Kidney (tissue), 14 donors: ENCODE data around the gene JAM3. TPM values are rescaled to one million over a fixed set of nuclear protein-coding genes. Genes with fewer than 3 reads are reported as not detected.

Experiments used
- DNase-seq, 5 donors: peaks; one replicate each; pipeline ENCODE4 v3.0.0-alpha.2; 2013 to 2020
- FAIRE-seq: peaks from 2 replicates; lab custom pipeline; 2012; peaks lifted over from hg19 to GRCh38; lab: Jason Lieb, UNC
- H3K27ac ChIP-seq, 2 donors: one replicate each; pipeline ENCODE4 v1.7.0; 2013; ENCODE audit warnings: low read depth in 2 of 2, low read length in 2 of 2, inconsistent platforms in 1 of 2
- H3K27me3 ChIP-seq: one replicate; pipeline ENCODE4 v1.7.1; 2013; ENCODE audit warnings: low read length, inconsistent platforms; ENCODE audit not compliant: control insufficient read depth, insufficient read depth
- H3K36me3 ChIP-seq, 3 donors: one replicate each; pipeline versions ENCODE4 v1.7.0 to v1.7.1; 2013; ENCODE audit warnings: low read length in 3 of 3, control low read depth in 1 of 3, inconsistent platforms in 1 of 3; ENCODE audit not compliant: insufficient read depth in 3 of 3, control insufficient read depth in 2 of 3
- H3K4me1 ChIP-seq, 3 donors: one replicate each; pipeline versions ENCODE4 v1.7.0 to v1.7.1; 2013; ENCODE audit warnings: low read length in 3 of 3, inconsistent platforms in 1 of 3, low read depth in 1 of 3; ENCODE audit not compliant: control insufficient read depth in 2 of 3, insufficient read depth in 2 of 3
- H3K4me3 ChIP-seq, 3 donors: one replicate each; pipeline versions ENCODE4 v1.7.0 to v1.8.1; 2013; ENCODE audit warnings: low read length in 3 of 3, control low read depth in 1 of 3, inconsistent platforms in 1 of 3
- H3K9ac ChIP-seq, 3 donors: one replicate each; pipeline versions ENCODE4 v1.7.0 to v1.7.1; 2013; ENCODE audit warnings: low read length in 3 of 3, control low read depth in 1 of 3, inconsistent platforms in 1 of 3
- H3K9me3 ChIP-seq, 3 donors: one replicate each; pipeline versions ENCODE4 v1.7.0 to v1.7.1; 2013; ENCODE audit warnings: low read length in 3 of 3, control low read depth in 1 of 3, inconsistent platforms in 1 of 3; ENCODE audit not compliant: control insufficient read depth in 2 of 3, insufficient read depth in 1 of 3
- intact Hi-C: fragments of 100-400 bp; cut with DNase I; formaldehyde crosslinking; loops from one replicate; pipeline ENCODE4 v1.11.1; 2022
- polyA plus RNA-seq: library from polyadenylated mRNA; stranded (reverse); fragments of 350-450 nt; fragmentation: Illumina TruSeq; extraction: RNeasy Lipid Tissue Mini Kit (QIAGEN cat#74804); gene quantifications from one replicate; pipeline ENCODE4 v1.2.3, GENCODE V29; 2014; ENCODE audit warnings: low read depth, low replicate concordance; ENCODE audit not compliant: insufficient read depth
- total RNA-seq: library from RNA; stranded (reverse); fragmentation: NEBNext Ultra II Directional; extraction: Animal tissue kit (Norgen Biotek cat#: 25700); gene quantifications from one replicate; pipeline ENCODE4 v1.2.1, GENCODE V29; 2021
- TF ChIP-seq, protein P1 (sequence below): IDR thresholded peaks from 3 replicates; pipeline ENCODE4 v1.5.1; 2012; ENCODE audit warnings: mild to moderate bottlenecking, moderate library complexity, borderline replicate concordance; ENCODE audit not compliant: insufficient read depth; ENCODE audit errors: extremely low read depth
- donor health status: control.
- donor health status: control.
- donor health status: control.
- donor health status: control.
- donor health status: control.
- donor health status: DM: yes; HTN: yes; CAD: no.
- donor health status: Normal renal cell carcinoma (clear cell type).

JAM3 gene
- total and polyA plus RNA-seq, 2 donors from 2014 or later = 13.3 to 19.5 TPM

DNA sequence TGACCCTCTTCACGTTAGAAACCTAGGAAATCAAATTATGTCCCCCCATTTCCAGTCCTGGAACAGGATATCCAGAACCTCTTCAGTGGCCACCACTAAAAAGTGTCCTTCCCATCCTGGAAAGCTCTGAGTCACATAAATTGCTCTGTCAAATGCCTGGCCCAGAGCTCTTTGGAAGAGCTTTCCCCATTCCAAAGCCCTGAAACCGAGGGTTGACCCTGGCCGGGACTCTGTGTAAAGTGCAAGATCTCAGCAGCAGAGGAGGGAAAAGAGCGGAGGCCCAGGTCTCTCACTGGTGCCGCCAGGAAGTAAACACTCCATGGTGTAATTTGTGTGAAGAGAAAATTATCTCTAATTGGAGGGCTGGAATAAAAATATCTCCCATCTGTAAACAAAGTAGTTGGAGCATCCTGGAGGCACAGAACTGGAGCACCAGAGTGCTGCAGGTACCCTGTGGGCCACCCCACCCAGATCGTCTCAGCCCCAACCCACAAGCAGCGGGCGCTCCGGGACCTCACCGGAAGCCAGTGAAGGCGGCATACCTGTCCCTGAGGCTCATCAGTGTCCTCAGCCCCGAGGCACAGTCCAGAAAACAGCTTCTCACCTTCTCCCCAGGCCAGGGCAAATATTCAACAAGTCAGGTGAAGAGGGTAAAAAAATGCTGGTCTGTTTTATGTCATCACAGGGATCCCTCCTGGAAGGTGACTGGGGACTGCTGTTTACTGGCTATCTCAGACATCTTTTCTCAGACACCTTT, 4.7 kb upstream of the JAM3 start:
- FAIRE-seq (no peak), DNase-seq (no peak)
- no peak overlapping the region for H3K27ac ChIP-seq
- no peaks in the 10 kb centered on the region for H3K4me1 ChIP-seq
- TF ChIP-seq, protein P1, sequence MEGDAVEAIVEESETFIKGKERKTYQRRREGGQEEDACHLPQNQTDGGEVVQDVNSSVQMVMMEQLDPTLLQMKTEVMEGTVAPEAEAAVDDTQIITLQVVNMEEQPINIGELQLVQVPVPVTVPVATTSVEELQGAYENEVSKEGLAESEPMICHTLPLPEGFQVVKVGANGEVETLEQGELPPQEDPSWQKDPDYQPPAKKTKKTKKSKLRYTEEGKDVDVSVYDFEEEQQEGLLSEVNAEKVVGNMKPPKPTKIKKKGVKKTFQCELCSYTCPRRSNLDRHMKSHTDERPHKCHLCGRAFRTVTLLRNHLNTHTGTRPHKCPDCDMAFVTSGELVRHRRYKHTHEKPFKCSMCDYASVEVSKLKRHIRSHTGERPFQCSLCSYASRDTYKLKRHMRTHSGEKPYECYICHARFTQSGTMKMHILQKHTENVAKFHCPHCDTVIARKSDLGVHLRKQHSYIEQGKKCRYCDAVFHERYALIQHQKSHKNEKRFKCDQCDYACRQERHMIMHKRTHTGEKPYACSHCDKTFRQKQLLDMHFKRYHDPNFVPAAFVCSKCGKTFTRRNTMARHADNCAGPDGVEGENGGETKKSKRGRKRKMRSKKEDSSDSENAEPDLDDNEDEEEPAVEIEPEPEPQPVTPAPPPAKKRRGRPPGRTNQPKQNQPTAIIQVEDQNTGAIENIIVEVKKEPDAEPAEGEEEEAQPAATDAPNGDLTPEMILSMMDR = no peak
- H3K27me3 ChIP-seq = peaks cover 3% of the 10 kb centered on the region
- H3K9me3 ChIP-seq = no peaks in the 10 kb centered on the region
- H3K9ac ChIP-seq = no peak overlapping the region
- intact Hi-C loops = no loop called here
- no peak overlapping the region for H3K4me3 ChIP-seq
- no peaks in the 10 kb centered on the region for H3K36me3 ChIP-seq

DNA sequence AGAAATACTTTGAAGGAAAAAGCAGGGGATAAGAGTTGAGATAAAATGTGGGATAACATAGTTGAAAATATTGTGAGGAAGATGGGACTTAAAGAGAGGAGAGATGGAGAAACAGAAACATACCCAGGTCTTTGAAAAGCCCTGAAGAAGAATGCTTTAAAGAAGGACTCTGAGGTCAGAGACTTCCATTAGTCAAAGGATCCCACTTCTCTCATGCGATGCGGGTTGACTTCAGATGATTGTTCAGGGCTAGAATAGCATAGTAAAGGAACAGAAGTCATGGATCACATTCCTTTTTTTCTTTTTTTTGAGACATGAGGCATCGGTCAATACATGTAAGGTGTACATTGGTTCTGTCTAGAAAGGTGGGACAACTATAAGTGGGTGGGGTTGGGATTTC, 3.5 kb upstream of the JAM3 start:
- Histone ChIP-seq H3K9me3 (no peaks in the 10 kb centered on the region), H3K27ac (no peak overlapping the region), H3K4me3 (no peak overlapping the region), H3K36me3 (no peaks in the 10 kb centered on the region), H3K9ac (no peak overlapping the region), H3K4me1 (no peaks in the 10 kb centered on the region), H3K27me3 (peaks cover 3% of the 10 kb centered on the region)
- no peak for DNase-seq
- TF ChIP-seq, protein P1 = no peak
- no peak for FAIRE-seq
- intact Hi-C loops = no loop called here

DNA sequence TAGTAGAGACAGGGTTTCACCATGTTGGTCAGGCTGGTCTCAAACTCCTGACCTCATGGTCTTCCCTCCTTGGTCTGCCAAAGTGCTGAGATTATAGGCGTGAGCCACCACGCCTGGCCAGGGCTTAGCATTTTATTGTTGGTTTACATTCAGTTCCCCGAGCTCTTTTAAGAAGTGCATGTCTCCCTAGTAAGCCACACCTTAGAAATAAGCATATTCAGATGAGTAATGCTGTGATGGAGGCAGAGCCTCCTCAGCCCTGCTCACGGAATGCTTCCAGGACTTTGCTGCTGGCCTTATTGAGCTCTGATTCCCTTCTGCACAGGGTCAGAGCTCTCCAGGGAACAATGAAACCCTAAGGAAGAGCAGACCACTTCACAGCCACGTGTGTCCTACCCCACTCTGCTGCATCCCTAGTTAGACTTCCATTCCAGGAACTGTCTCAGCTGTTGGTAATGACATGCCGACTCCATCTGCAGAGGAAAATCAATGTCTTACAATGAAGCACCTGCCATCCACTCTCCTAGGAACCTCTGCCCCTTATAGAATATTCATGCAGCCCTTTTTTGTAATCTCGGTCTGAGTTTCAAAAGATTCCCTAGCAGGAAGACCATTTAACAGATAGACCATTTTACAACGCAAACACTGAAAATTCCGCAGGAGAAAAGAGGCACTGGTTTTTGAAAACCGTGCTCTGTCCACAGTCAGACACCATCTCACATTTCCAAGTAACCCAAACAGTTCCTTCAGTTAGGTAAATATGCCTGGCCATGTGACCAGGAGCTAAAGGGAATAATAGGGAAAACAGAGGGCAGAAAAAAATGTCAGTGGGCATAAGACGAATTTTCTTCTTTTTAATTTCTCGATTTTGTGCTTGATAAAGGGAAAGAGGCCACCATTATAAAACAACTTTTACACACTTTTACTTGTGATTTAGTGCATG, 1.7 kb upstream of the JAM3 start:
- no peaks in the 10 kb centered on the region for H3K9me3 ChIP-seq
- FAIRE-seq (no peak), DNase-seq (no peak)
- intact Hi-C loops = no loop called here
- H3K27me3 ChIP-seq = no peaks in the 10 kb centered on the region
- H3K27ac ChIP-seq = no peak overlapping the region
- H3K36me3 ChIP-seq = no peaks in the 10 kb centered on the region
- TF ChIP-seq, protein P1 = no peak
- no peak overlapping the region for H3K4me3 ChIP-seq
- no peaks in the 10 kb centered on the region for H3K4me1 ChIP-seq
- H3K9ac ChIP-seq = no peak overlapping the region
